Kidney capillary endothelial cell (primary cell): ENCODE results near the gene EXOSC7.
"Not testable (repeated sequence)": the region's sequence is repeated elsewhere in the genome, so short reads cannot be mapped to it uniquely, and the experiment has no call there.

Experiments
- DNase-seq: peaks from one replicate; pipeline ENCODE4 v3.0.0-alpha.2; 2018; ENCODE audit warnings: low spot score

EXOSC7 gene

DNA sequence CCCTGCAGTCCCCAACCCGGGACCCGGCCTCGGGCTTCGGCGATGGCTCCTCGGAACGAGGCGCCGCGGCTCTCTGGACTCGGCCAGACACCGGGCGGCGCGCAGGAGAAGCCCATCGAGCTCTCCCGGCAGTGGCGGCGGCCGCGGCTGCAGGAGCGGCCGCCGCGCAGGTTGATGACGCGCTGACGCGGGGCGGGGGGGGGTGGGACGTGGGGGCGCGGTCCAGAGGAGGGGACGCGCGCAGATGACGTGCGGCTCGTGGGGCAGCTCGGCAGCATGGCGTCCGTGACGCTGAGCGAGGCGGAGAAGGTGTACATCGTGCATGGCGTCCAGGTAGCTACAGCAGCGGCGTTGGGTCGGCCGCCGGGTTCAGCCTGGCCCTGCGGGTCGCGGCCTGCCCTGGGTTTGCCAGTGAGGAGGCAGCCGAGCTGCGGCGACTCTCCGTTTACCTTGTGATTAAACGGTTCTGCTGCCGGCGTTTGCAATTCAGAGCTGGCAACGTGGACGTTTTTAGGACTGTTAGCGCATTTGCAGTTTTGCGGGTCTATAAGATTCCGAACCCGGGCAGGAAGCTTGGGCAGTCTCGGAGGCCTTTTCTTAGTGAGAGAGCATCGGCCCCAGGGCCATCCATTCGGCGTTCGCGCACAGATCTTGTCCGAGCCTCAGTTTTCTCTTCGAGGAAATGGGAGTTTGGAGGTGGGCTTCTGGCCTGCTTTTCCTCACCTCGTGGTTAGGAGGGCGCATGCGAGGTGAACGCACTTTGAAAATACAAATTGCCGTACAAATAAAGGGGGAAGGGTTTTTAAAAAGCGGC is at the start of gene EXOSC7, which contains the start of gene ZDHHC3:
TSS of gene EXOSC7 (plus strand) at position 243 of the 814 bp plus-strand sequence. CDS start at position 277, 34 bp downstream.
TSS of gene ZDHHC3 (minus strand) at position 173 of the 814 bp plus-strand sequence. CDS start 16,738 bp downstream, outside the sequence.
- peak; percentile 71 for DNase-seq

DNA sequence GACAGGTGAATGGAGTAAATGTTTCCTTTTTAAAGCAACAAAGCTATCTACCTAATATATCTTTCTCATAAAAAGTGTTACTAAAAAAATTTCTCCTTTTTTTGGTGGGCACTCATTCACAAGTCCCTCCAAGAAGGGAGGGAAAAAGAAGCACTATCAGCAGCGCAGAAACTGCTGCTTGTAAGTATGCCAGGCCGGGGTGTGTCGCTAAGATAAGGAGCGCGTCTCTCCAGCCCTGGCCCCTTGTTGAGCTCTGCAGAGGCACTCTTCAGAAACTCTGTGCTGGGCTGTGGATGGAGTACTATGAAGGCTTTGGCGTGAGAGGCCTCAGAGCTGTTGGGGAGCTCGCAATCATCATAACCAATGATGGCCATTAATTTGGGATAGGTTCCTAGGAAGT is 49.1 kb upstream of the EXOSC7 start:
- DNase-seq, result no peak

DNA sequence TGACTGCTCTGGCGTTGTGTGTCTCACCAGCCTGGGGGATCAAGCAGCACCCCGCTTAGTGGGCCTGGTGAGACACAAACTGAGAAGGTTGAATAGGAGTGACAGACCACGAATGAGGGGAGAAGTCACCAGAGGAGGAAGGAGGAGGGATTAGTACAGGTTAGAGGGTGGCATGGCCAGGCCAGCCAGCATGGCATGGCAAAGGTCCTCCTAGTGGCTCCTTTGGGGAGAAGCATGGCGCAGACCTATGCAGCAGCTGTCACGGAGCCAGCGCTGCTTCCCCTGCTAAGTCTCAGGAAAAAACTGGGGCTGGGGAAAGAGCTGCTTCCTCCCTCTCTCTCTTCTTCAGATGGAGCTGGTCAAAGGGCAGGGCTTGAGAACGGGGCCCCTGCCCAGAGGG is 48.7 kb upstream of the EXOSC7 start:
- no peak for DNase-seq

DNA sequence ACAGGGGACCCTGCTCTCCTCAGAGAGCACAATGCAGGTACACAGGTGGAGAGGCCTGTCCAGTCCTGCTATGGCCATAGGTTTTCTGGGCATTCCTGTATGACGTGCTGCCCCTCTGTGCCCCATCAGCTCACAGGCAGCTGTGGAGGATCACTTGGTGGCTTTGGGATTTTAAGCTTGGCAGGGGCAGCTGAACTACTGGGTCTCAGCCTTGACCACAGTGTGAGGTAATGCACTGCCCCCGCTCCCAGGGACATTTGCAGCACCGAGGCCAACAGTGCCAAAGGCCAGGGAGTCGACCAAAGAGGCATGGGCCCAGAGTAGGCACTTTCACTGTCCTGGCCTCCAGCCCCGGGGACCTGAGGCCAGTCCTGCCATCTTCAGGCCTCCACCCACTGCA is 46.3 kb upstream of the EXOSC7 start:
- no peak for DNase-seq

DNA sequence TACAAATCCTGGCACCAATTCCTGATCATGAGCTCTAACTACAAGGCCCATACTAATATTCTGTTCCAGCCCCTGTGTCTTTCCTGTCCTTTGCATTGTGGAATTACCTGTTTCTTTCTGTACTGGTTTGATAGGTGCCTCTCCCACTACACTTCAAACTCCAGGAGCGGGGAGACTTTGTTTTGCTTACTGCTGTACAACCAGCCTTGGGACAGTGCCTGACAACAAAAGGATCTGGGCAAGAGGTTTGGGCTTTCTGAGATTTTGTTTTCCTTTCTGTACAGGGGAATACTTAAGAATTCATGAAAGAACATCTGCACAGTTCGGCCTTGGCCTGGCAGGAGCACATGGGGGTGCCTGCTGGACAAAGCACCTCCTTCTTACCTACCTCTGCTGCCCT is 45.1 kb upstream of the EXOSC7 start:
- no peak for DNase-seq

DNA sequence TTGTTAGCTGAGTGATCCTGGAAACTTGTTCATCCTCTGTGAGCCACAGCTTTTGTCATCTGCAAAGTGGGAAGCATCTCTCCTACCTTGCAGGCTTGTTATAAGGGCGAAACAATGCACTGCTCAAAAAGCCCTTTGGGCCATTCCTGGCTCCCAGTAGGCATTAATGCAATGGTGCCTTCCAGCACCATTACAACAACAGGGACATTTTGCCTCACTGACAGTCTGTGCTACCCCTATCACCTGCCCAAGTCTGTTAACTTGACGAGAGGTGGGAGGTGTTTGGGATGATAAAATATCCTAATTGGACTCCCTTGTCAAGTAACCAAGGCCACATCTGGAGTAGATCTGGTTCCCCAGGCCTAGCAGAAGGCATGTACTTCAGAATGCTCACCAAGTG is 44.3 kb upstream of the EXOSC7 start:
- no peak for DNase-seq

DNA sequence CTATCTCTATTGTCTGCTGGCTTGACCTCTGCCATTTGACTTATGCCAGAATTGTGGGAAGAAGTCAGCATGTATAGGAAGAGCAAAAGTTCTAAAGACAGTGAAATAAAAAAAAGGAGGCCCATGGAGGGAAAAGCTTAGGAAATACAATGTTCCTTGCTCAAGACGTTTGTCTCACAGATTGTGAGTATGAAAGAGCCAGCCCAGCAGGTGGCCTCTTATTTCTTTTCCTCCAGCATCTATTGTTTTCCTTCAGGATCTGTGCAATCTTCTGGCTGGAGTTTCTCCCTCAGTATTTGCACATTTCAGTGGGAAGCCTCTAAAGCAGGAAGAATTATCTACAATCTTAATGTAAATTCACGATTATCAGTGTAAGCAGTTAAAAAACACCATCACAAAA is 43.8 kb upstream of the EXOSC7 start:
- DNase-seq, result no peak

DNA sequence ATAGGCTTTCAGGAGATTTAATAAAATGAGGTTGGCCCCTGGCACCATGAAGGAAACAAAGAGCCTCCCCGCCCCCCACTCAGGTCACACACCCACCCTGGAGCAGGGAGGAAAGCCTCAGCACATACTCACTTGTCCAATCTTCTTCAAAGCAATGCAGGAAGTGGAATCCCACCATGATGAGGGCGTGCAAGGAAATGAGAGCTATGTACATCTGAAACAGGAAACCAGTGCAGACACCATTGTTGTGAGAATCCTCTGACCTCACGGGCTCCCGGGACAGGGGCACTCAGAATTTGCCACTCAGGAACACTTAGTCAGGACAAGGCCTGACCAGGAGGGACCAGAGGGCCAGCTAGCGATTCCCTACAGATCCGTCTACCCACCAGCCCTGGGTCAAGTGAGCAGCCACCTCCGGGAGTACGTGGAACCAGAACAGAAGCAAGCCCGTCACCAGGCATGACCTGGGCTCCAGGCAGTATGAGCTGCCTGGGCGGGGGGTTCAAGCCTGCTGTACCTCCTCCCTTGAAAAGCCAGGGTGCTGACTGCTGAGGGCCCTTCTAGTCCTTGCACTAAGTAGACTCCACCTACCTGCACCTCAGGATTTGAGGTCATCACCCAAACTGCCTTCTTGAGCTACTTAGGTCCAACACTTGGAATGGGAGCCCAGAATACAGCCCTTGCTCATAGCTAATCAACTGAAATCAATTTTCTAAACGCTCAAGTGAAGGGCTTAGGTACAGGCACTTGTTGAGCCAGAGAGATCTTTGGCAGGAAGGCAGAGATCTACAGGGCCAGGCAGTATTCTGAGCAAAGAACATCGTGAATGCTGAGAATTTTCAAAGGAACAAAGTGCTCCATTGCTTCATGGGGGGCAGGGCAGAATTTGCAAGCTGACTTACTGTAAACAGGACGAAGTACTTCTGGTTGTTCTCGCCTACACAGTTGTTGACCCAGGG is 42.8 kb upstream of the EXOSC7 start:
- DNase-seq, result peak; percentile 89

DNA sequence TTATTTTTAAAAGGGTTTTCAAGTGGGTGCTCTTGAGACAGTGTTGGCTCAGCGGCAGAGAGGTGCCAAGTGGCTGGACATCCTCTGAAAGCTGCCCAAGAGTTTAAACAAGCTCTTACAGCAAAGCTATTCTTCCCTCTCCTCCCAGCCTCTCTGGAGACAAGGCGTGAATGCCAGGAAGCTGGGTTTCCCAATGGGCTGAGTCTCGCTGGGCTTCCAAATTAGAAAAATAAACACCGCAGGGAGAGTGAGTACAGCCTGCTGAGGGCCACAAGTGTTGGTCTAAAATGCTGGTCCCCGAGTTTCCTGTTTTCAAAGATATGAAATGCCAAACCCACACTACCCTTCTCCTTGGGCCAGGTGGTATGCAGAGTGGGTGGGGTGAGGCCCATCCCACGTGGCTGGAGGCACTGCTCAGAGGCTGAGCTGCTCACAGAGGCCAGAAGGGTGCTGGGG is 36.4 kb upstream of the EXOSC7 start:
- DNase-seq, result no peak

DNA sequence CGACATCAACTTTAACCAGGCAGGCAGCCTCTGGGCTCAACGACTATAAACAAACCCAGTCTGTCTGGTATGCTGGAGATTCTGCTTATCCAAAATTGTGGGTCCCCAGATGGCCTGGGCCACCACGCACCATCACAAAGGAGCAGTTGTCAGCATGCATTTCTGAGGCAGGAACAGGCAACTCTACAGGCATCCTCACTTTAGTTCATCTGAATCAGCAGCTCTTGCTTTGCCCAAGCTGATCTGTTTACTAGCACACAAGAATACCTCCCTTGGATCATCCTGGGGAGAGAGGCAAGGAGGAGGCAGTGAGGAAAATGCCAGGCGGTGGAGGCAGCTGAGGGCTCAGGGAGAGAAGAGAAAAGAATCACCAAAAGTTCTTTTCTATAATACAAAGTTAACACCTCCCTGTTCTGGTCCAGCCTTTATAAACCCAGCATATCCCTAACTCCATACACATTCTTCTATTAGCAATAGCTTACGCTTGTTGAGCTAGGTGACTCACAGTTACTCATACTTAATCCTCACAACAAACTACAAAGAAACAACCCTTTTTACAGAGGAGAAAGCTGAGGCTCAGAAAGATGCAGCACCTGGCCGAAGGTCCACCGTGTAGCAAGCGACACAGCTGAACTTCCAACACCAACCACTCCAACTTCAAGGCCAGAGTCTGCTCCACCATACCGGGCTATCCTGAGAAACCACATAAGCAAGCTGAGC is 33.7 kb upstream of the EXOSC7 start:
- DNase-seq, result peak; percentile 20

DNA sequence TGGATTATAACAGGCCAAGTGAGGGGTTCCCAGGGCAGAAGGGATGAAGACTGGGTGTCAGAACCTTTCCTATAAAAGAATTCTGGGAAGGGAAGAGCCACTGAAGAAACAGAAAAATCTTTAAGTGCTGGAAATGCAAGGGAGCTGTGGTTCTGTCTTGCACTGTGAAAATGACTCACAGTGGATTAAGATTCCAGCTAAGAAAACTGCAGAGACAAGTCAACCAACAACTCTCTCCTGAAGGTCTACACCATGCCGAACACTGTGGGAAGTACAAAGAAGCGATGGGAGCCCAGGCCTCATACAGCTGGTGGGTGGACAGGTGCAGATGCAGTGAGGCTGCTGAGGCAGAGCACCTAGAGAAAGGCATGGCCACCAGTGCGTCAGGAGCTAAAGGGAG is 27.8 kb upstream of the EXOSC7 start:
- DNase-seq, result no peak

DNA sequence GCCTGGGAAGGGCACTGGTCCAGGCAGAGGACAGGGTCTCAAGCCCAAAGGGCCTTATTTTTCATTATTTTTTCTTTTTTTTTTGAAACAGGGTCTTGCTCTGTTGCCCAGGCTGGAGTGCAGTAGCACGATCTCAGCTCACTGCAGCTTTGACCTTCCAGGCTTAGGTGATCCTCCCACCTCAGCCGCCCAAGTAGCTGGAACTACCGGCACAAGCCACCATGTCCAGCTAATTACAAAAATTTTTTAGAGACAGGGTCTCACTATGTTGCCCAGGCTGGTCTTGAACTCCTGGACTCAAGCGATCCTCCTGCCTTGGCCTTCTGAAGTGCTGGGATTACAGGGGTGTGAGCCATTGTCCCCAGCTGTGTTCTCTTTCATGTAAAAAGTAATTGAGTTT is 26.3 kb upstream of the EXOSC7 start:
- DNase-seq, result not testable (repeated sequence)

DNA sequence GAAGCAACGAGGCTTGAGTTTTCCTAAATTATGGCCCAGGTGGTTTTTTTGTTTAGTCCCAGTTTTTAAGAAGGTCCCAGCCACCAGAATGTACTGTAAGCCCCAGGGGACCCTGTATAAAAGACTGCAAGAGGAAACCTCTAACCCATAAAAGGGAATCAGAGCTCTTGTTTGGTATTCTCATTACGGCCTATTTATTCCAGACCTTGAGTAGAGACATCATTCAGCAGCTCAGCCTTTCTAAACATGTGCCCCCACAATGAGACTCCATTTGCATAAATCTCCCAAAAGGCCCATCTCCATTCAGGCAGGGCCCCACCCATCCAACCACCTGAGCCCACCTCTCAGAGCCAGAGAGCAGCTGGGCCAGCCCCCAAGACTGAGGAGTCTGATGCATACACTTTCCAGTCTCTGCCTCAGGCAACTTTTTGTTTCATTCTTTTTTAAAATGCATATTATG is 25.7 kb upstream of the EXOSC7 start:
- no peak for DNase-seq

DNA sequence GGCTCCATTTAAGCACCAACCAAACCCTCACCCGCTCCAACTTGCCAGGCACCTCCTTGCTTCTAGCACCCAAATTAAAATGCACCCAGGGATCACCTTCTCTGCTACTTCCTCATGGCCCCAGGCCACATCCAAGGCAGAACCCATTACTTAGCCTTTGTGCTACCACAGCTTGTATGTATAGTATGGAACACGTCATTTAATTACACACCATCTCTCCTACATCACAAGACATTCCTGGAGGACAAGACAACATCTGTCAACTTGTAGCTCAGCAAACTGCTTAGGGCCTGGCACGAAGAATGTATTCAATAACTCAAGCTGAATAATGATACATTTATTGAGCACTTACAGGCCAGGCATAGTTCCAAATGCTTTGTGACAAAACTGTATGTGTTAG is 23.4 kb upstream of the EXOSC7 start:
- no peak for DNase-seq

DNA sequence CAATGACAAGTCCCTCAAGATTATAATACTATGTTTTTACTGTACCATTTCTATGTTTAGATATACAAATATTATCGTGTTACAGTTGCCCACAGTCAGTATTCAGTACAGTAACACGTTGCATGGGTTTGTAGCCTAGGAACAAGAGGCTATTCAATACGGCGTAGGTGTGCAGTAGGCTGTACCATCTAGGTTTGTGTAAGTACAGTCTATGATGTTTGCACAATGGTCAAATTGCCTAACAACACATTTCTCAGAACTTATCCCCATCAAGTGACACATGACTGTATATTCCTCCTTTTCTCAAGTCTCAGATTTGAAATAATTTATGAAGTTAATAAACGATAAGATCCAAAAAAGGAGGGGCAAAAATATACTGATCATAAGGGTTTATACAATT is 21.7 kb upstream of the EXOSC7 start:
- DNase-seq, result no peak

DNA sequence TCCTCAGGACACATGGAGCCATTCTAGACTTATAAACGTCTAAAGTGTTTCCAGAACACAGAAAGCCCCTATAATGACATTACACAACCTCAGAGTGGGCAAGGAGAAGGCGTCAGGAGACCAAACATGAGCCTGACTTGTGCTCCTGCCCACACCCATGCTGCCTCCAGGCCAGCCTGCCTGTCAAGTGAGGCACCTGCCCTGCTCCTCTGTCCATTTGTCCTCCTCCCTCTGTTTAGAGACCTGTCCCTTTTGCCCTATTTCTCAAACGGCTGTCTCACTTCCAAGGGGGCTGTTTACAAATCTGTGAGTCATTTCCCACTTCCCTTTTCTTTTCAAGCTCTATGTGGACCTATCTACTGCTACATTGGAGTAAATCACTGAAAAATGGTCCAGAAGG is 21.1 kb upstream of the EXOSC7 start:
- peak; percentile 50 for DNase-seq

DNA sequence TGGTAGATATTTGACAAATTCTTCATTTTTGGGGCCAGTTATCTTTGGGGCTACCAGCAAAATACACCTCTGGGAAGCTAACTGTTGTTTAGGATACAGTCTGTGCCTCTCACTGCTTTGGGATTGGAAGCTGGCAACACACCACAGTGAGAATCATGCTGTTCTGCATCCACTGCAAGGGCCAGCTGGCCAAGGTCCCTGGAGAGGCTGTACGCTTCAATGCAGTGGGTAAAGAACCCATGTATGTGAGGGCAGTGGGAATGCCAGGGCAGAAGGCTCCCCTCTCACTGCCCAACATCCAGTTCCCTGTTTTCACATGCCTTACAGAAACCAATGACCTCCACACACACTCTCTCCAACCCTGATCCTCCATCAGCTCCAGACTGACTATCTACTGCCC is 20.1 kb upstream of the EXOSC7 start:
- no peak for DNase-seq

DNA sequence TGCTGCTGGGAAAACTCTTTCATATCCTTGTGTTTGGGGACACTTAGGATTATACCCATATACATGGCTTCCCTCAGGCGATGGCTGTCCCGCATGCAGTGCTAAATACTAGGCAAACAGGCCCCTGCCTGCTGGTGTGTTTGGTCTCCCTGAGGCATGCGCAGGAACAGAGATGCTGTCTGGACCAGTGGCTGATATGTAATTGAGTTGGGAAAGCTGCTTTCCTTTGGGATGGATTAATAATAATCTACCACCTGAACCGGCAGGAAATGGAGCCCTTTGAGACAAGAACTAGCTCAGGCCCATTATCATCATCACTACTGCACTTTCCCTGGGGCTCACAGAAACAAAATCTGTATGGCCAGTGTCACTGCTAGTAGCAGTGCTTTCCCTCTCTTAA is 18.1 kb upstream of the EXOSC7 start:
- no peak for DNase-seq

DNA sequence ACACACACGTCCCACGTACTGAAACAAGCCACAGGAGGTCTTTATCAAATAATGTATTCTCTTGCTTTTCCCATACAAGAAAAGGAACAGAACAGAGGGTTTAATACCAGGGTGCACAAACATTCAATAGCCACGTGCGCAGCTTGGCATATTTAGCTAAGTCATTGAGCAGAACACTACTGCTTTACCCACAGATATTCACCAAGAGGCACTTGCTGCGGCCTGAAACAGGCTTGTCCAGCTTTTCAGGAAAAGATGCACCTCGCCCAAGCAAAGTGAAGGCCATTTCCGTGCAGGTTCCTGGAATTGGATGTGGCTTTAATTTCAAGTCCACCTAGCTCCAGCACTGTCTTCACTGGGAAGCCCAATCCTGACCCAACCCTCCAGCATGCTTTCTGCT is 17.7 kb upstream of the EXOSC7 start:
- DNase-seq, result no peak

DNA sequence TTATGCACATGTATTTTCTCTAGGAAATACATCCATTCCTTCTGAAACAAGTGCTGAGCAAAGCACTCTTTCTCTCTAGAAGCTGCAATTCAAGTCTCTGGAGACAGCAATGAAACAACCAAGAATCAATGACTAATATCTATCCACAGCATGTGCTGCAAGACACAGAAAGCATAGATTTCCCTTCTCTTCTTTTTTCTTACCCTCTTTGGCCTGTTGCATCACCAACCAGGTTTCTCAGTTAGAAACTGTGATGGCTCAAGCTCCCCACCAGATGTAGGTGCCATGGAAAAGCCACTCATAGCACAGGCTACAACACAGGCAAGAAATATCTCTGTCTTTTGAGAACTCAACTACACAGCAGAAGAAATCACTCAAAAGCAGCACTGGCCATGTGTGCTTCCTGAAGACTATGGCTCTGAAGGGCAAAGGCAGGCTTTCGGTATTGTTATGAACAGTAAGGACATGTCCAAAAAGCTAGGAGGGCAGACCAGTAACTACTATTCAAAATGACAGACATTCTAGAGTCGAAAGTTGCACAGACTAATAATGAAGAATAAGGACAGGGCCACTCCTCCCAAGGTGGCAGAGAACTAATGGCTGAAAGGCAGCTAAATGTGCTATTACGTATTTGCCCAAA is 15.5 kb upstream of the EXOSC7 start:
- no peak for DNase-seq

DNA sequence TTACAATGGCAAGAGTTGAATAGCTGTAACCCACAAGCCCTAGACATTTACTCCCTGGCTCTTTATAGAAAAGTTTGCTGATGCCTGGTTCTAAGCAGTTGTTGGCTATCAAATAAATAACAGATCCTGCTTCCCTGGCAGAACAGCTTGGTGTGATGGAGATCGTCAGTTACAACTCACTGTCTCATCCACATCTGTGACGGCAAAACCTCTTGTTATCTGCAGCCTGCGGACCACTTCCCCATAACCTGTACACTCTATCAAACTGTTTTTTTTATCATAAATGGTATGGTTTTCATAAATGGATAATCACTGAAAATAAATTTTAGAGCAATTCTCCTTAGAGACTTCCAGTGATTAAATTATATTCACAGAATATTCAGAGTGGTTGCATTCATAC is 14.2 kb upstream of the EXOSC7 start:
- no peak for DNase-seq
